NB4 (cell line): Measurements from ENCODE around the gene MAPK14.

ENCODE experiments used
- CTCF ChIP-seq: IDR thresholded peaks from one replicate; pipeline ENCODE4 v1.5.1; 2012; ENCODE audit warnings: low read depth, low read length
- MAX ChIP-seq: IDR thresholded peaks from 2 replicates; pipeline ENCODE4 v1.6.1; 2011; ENCODE audit warnings: low read depth, low read length
- MYC ChIP-seq: IDR thresholded peaks from 2 replicates; pipeline ENCODE4 v1.6.1; 2011; ENCODE audit warnings: low read depth, low read length
- POLR2A ChIP-seq: IDR thresholded peaks from 2 replicates; pipeline ENCODE4 v1.6.1; 2011; ENCODE audit warnings: mild to moderate bottlenecking; ENCODE audit not compliant: insufficient read length; ENCODE audit errors: extremely low read depth

- TF ChIP-seq MAX = no peak
- TF ChIP-seq CTCF = no peak
- TF ChIP-seq POLR2A = no peak
- no peak for TF ChIP-seq MYC
These were observed 114.4 kb downstream of the MAPK14 start for GRCh38 chr6:36141961-36142360.
